Measurements from ENCODE around the gene LY6G5C.

Gene LY6G5C

GRCh38 chr6:31643818-31644454 lies 36.9 kb downstream of the LY6G5C start:
- TF ChIP-seq ZNF384 (IDR thresholded peaks at IDR 0.05) (no peak), SUZ12 (IDR thresholded peaks at IDR 0.05) (no peak), NFRKB (IDR thresholded peaks at IDR 0.05) (no peak), FOXA1 (IDR thresholded peaks at IDR 0.05) (no peak), HDGF (IDR thresholded peaks at IDR 0.05; ENCODE audit: borderline replicate concordance) (no peak), ELF4 (IDR thresholded peaks at IDR 0.05) (no peak), TARDBP (IDR thresholded peaks at IDR 0.05) (no peak), FOXK2 (IDR thresholded peaks at IDR 0.05) (no peak)
- ChIA-PET CTCF (interaction anchor here (0.5 kb wide), 1 partner anchor 242 kb away, joined by 3 read pairs; no protein-coding TSS in a partner anchor), POLR2A (interaction anchor here (1.0 to 1.9 kb wide), 5 partner anchors 9 to 21 kb away, joined by 3 to 5 read pairs (median 4); partner anchors contain the start of genes BAG6, C6orf47 and GPANK1)
- no peak for DNase-seq (ENCODE audit: extremely low spot score)

GRCh38 chr6:31642798-31643570 lies 37.9 kb downstream of the LY6G5C start:
- ChIA-PET CTCF (no interaction called here), POLR2A (interaction anchor here (0.8 to 1.9 kb wide), 6 partner anchors 8 to 101 kb away, joined by 3 to 5 read pairs (median 4); partner anchors contain the start of genes BAG6, C6orf47, DDX39B and GPANK1)
- TF ChIP-seq FOXM1 (IDR thresholded peaks at IDR 0.05; ENCODE audit: borderline replicate concordance) (no peak), FOXK2 (IDR thresholded peaks at IDR 0.05) (no peak), LEF1 (IDR thresholded peaks at IDR 0.05; ENCODE audit: borderline replicate concordance) (no peak), TARDBP (IDR thresholded peaks at IDR 0.05) (no peak), ELF4 (IDR thresholded peaks at IDR 0.05) (no peak), CTBP1 (IDR thresholded peaks at IDR 0.05; ENCODE audit: borderline replicate concordance) (no peak)

GRCh38 chr6:31641370-31641769 lies 39.5 kb downstream of the LY6G5C start:
- no peak for DNase-seq (ENCODE audit: extremely low spot score)
- CTCF ChIA-PET: no interaction called here
- TF ChIP-seq CTBP1 (IDR thresholded peaks at IDR 0.05; ENCODE audit: borderline replicate concordance): no peak
- no peak for TF ChIP-seq BHLHE40 (IDR thresholded peaks at IDR 0.05; ENCODE audit: borderline replicate concordance)
- no peak for TF ChIP-seq LEF1 (IDR thresholded peaks at IDR 0.05; ENCODE audit: borderline replicate concordance)
- TF ChIP-seq L3MBTL2 (conservative IDR thresholded peaks at IDR 0.05): no peak
- no peak for TF ChIP-seq FOXA1 (IDR thresholded peaks at IDR 0.05)
- no peak for TF ChIP-seq FOXK2 (IDR thresholded peaks at IDR 0.05)
- TF ChIP-seq ELF4 (IDR thresholded peaks at IDR 0.05): no peak
- TF ChIP-seq PKNOX1 (IDR thresholded peaks at IDR 0.05): no peak
- no peak for TF ChIP-seq ZNF384 (IDR thresholded peaks at IDR 0.05)
- TF ChIP-seq SP1 (IDR thresholded peaks at IDR 0.05): no peak
- TF ChIP-seq SUZ12 (IDR thresholded peaks at IDR 0.05): no peak
- POLR2A ChIA-PET: interaction anchor here (3.1 kb wide), 1 partner anchor 10 kb away, joined by 19 read pairs; the partner anchor contains the start of gene BAG6

More at GRCh38 chr6:31642798-31643570, 37.9 kb downstream of the LY6G5C start:
- no peak for DNase-seq (ENCODE audit: extremely low spot score)

GRCh38 chr6:31640612-31641011 lies 40.3 kb downstream of the LY6G5C start:
- CTCF ChIA-PET: no interaction called here
- TF ChIP-seq BHLHE40 (IDR thresholded peaks at IDR 0.05; ENCODE audit: borderline replicate concordance): no peak
- TF ChIP-seq ZNF384 (IDR thresholded peaks at IDR 0.05): no peak
- no peak for TF ChIP-seq ARNT (IDR thresholded peaks at IDR 0.05)
- no peak for TF ChIP-seq CTBP1 (IDR thresholded peaks at IDR 0.05; ENCODE audit: borderline replicate concordance)
- TF ChIP-seq FOXK2 (IDR thresholded peaks at IDR 0.05): no peak
- no peak for TF ChIP-seq HDGF (IDR thresholded peaks at IDR 0.05; ENCODE audit: borderline replicate concordance)
- no peak for TF ChIP-seq SUZ12 (IDR thresholded peaks at IDR 0.05)
- POLR2A ChIA-PET: interaction anchor here (1.2 to 3.7 kb wide), 3 partner anchors 10 to 20 kb away, joined by 5 to 20 read pairs (median 19); partner anchors contain the start of genes BAG6 and C6orf47
- no peak for DNase-seq (ENCODE audit: extremely low spot score)

- ChIA-PET CTCF (no interaction called here), POLR2A (interaction anchor here (1.0 to 3.7 kb wide), 7 partner anchors 10 to 93 kb away, joined by 3 to 20 read pairs (median 5); partner anchors contain the start of genes ATP6V1G2, BAG6, C6orf47 and CSNK2B)
- TF ChIP-seq FOXM1 (IDR thresholded peaks at IDR 0.05; ENCODE audit: borderline replicate concordance) (no peak), SP1 (IDR thresholded peaks at IDR 0.05) (no peak), TARDBP (IDR thresholded peaks at IDR 0.05) (no peak), ARNT (IDR thresholded peaks at IDR 0.05) (no peak), ZNF384 (IDR thresholded peaks at IDR 0.05) (no peak), FOXK2 (IDR thresholded peaks at IDR 0.05) (no peak), LEF1 (IDR thresholded peaks at IDR 0.05; ENCODE audit: borderline replicate concordance) (no peak), CTBP1 (IDR thresholded peaks at IDR 0.05; ENCODE audit: borderline replicate concordance) (no peak), FOXA1 (IDR thresholded peaks at IDR 0.05) (no peak), ELF4 (IDR thresholded peaks at IDR 0.05) (no peak), NFRKB (IDR thresholded peaks at IDR 0.05) (no peak), L3MBTL2 (conservative IDR thresholded peaks at IDR 0.05) (no peak)
- no peak for DNase-seq (ENCODE audit: extremely low spot score)
Measured at GRCh38 chr6:31639449-31639861, 41.4 kb downstream of the LY6G5C start.

GRCh38 chr6:31639043-31639442 lies 41.8 kb downstream of the LY6G5C start:
- TF ChIP-seq L3MBTL2 (conservative IDR thresholded peaks at IDR 0.05) (no peak), TARDBP (IDR thresholded peaks at IDR 0.05) (no peak), LEF1 (IDR thresholded peaks at IDR 0.05; ENCODE audit: borderline replicate concordance) (no peak), CTBP1 (IDR thresholded peaks at IDR 0.05; ENCODE audit: borderline replicate concordance) (no peak), SP1 (IDR thresholded peaks at IDR 0.05) (no peak), FOXK2 (IDR thresholded peaks at IDR 0.05) (no peak), HDGF (IDR thresholded peaks at IDR 0.05; ENCODE audit: borderline replicate concordance) (no peak), FOXA1 (IDR thresholded peaks at IDR 0.05) (no peak), BHLHE40 (IDR thresholded peaks at IDR 0.05; ENCODE audit: borderline replicate concordance) (no peak), ARNT (IDR thresholded peaks at IDR 0.05) (no peak), SUZ12 (IDR thresholded peaks at IDR 0.05) (no peak), ELF4 (IDR thresholded peaks at IDR 0.05) (no peak), NFRKB (IDR thresholded peaks at IDR 0.05) (no peak), FOXM1 (IDR thresholded peaks at IDR 0.05; ENCODE audit: borderline replicate concordance) (no peak)
- POLR2A ChIA-PET: interaction anchor here (1.0 to 3.7 kb wide), 8 partner anchors 10 to 92 kb away, joined by 3 to 20 read pairs (median 4); partner anchors contain the start of genes ATP6V1G2, BAG6, C6orf47 and CSNK2B
- DNase-seq (ENCODE audit: extremely low spot score): no peak
- CTCF ChIA-PET: no interaction called here

Data from HEK293T (cell line).